Skin of body (tissue), 2 donors: ENCODE results near the gene KCNRG. TPM values are rescaled to one million over a fixed set of nuclear protein-coding genes. Genes with fewer than 3 reads are reported as not detected.
"Not testable (repeated sequence)": the region's sequence is repeated elsewhere in the genome, so short reads cannot be mapped to it uniquely, and the experiment has no call there.

Source experiments
- DNase-seq: peaks from one replicate; lab custom pipeline; 2025; lab: John Stamatoyannopoulos, UW
- total RNA-seq: library from RNA; depleted of rRNA; stranded (reverse); fragments of >200 nt; gene quantifications from one replicate; pipeline ENCODE4 v1.2.3, GENCODE V29; 2014

Gene KCNRG
- total RNA-seq, 1 donor from 2014 or later: 4.5 TPM

DNA sequence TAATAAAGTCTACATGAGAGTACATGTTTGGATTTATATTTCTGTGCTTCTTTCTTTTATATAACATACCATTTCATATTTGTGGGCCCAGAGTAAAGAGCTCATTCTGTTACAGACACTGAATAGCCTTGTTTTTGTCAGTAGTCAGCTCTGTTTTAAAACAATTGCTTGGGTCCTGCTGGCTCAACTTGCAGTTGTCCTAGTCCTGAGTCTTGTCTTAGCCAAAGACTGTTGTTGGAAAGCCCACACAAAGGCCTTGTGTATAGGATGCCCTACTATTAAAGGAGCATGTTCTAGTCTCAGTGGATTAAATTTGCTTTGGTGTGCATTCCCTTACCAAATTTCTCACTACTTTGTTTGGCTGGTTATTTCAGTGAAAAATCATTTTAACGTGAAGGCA, 3.8 kb upstream of the KCNRG start:
- DNase-seq: no peak

DNA sequence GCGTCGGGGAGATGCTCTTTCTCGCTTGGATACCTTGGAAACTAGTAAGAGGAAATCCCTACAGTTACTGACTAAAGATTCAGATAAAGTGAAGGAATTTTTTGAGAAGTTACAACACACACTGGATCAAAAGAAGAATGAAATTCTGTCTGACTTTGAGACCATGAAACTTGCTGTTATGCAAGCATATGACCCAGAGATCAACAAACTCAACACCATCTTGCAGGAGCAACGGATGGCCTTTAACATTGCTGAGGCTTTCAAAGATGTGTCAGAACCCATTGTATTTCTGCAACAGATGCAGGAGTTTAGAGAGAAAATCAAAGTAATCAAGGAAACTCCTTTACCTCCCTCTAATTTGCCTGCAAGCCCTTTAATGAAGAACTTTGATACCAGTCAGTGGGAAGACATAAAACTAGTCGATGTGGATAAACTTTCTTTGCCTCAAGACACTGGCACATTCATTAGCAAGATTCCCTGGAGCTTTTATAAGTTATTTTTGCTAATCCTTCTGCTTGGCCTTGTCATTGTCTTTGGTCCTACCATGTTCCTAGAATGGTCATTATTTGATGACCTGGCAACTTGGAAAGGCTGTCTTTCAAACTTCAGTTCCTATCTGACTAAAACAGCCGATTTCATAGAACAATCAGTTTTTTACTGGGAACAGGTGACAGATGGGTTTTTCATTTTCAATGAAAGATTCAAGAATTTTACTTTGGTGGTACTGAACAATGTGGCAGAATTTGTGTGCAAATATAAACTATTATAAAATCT, 2.7 kb upstream of the KCNRG start:
- no peak for DNase-seq

DNA sequence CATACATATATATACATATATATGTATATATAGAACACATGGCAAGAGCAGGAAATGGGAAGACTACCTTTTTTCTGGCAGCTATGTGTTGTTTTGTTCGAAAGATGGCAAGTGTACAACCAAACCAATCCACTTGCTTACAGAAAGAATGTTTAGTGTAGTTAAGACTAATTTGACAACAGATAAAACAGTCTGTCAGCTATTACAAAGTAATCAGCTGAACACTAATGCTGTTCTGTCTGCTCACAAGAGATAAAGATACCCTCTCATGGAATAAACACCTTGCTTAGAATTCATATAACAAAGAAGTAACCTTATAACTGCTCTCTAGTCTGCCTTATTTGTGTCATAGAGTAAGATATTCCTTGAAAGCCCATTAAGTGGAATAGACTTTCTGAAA, 858 bp upstream of the KCNRG start:
- DNase-seq: no peak

- no peak for DNase-seq
Observed at GRCh38 chr13:50015750-50016149, 506 bp downstream of the KCNRG start.

DNA sequence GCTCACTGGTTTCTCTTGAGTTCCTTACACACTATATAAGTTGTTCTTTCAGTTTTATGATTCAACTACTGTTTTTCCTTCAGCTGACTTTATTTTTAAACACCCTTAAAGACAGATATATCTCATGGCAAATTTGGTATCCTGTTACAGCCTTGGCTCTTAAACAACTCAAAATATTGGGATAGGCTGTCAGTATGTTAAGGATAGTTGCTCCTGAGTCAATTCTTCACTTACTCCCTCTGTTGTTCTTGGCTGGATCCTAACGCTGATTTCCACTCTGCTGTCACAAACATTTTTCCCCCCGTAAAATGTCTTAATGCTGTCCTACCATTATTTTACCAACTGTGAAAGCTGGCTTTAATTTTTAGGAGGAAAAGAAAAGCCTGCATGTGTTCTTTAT, 1.2 kb downstream of the KCNRG start:
- no peak for DNase-seq

GRCh38 chr13:50017819-50018218, 2.6 kb downstream of the KCNRG start:
- no peak for DNase-seq

- DNase-seq: no peak
Observed at GRCh38 chr13:50025436-50025835, 10.2 kb downstream of the KCNRG start.

DNA sequence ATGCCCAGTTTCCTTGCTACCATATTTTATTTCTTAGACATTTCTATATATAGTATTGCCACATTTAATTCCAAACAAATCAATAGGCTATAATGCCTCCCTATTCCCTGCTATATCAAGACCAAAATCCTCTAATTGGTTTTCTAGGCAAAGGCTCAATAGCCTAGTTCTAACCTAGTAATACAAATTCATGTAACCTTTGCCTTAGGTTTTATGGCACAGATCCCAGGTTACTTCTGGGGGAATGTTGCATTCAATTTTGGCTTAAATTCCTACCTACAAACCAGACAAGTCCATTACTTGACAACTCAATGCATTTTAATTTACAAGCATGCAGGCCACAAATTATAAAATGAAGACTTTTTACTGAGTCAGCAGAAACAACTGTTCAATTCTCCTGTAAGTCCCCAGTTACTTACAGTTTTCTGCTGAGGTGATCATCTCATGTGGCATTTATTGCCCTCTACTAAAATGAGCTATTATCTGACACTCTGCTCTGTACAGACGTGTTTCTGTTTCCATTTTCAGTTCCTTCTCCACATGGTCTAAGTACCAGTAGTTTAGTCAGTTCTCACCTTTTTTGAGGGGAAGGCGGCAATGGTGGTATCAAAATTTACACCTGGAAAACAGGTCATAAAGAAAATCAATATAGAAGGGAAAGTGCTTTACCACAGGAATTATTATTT, 11.7 kb downstream of the KCNRG start:
- DNase-seq: no peak

- no peak for DNase-seq
Observed at GRCh38 chr13:50030315-50030714, 15.1 kb downstream of the KCNRG start.

DNA sequence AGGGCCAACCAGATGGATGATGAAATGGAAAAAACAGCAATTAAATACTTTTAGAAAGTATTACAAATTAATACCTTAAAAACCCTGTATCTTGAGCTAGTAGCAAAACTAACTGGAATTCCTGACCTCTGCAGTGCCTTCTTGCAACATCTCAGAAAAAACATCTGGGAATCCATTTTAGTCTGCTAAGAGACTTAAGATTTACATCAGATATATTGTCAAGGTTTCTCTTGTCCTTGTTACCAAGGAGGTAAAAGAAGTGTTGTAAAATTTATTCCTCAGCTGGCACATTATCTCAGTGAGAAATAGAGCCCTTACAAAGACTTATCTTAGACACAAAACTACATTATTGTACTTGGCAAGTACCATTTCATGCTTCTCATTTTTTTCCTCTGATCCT, 18.5 kb downstream of the KCNRG start:
- no peak for DNase-seq

DNA sequence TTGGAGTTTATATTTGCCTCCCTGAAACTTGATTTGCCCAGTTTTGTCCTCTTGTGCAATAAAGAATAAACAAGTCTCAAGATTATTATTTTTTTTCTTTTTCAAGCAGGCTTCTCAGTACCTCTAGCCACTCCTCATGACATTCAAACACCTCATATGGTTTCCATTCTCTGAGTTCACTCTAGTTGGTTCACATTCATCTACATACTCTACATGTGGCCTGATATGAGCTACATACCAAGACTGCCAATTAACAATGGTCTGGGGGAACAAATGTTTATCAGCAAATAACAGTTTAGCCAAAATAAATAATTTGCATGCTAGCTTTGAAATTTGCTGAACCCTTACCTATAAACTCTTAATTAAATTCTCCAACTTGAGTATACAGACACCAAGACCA, 22.5 kb downstream of the KCNRG start:
- DNase-seq: no peak

GRCh38 chr13:50038266-50038665, 23.0 kb downstream of the KCNRG start:
- DNase-seq: no peak

DNA sequence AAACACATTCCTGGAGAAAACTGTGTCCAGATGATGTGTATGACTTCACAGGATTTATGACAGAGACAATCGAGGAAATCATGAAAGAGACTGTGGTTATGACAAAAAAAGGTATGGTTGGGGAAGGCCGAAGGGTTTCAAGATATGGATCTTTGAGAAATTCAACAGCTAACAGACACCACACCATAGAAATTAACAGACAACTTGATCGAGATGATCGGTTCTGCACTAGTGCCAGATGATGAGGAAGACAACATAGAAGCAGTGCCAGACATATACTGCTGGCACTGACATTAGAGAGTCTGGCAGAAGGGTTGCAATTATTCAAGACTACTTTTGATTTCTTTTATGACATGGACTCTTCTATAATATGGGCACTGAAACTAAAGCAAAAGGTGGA, 37.2 kb downstream of the KCNRG start:
- no peak for DNase-seq

DNA sequence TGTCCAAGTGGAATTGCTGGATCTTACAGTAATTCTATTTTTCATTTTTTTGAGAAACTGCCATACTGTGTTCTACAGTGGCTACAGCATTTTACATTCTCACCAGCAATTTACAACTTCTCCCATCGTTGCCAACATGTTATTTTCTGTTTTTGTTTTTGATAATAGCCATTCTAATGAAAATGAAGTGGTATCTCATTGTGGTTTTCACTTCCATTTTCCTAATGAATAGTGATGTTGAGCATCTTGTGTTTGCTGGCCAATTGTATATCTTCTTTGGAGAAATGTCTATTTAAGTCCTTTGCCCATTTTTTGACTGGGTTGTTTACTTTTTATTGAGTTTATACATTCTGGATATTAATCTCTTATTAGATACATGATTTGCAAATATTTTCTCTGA, 38.6 kb downstream of the KCNRG start:
- DNase-seq: no peak

GRCh38 chr13:50055454-50055853, 40.2 kb downstream of the KCNRG start:
- DNase-seq: no peak

DNA sequence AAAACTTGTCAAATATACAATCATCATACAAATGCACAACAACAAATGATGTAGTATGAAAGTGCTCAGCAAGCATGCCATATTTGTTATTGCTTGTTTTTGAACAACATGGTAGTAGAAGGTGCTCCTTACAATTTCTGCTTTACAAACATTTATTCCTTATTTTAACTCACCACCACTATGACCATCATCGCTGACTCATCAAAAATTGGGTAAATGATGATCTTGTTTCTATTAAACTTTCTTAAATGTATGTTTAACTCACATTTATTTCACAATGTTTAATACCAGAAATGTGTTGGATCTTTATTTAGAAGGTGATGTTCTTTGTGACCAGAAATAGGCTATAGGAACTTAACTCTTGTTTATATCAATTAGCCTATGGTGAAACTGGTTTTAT, 45.5 kb downstream of the KCNRG start:
- DNase-seq: no peak

DNA sequence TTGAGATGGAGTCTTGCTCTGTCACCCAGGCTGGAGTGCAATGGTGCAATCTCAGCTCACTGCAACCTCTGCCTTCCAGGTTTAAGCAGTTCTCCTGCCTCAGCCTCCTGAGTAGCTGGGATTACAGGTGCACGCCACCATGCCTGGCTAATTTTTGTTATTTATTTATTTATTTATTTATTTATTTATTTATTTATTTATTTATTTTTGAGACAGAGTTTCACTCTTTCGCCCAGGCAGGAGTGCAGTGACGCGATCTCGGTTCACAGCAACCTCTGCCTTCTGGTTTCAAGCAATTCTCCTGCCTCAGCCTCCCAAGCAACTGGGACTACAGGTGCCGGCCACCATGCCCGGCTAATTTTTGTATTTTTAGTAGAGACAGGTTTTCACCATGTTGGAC, 47.1 kb downstream of the KCNRG start:
- DNase-seq: not testable (repeated sequence)

DNA sequence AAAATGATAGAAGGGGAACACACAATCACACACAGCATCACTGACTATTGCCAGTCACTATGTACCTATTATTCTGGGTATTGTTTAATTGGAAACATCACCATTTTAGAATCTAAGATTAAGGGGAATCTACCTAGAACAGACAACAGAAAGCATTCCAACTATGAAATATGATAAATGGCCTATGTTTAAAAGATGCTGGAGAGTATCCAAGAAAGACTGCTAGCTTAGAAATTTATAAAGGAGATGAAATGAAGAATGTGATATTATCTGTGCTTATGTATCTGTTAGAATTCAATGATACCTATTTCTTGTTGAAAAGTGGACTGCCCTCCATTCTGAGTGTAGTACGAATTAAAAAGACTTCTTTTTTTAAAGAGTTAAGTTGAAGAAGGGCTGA, 50.5 kb downstream of the KCNRG start:
- DNase-seq: no peak

GRCh38 chr13:50068508-50068907, 53.3 kb downstream of the KCNRG start:
- DNase-seq: no peak

GRCh38 chr13:50069261-50069660, 54.0 kb downstream of the KCNRG start:
- DNase-seq: no peak

DNA sequence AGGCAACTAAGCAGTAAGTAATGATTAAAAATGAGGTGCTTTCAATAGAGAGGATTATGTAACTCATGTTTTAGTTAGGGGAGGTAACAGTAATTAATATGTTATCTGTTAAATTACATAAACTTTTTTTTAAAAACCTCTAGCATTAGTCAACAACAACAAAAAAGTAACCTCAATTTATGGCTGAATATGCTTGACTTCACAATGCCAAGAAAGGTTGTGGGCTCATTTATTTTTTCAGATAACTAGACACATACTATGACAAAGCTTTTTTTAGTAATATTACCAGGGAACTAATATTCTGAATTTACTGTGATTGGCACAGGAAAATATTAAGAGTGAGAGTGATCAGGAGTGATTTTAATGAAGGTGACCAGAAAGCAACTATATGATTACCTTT, 54.9 kb downstream of the KCNRG start:
- DNase-seq: no peak
